ENCODE results near the gene COL6A6.

COL6A6 gene

DNA sequence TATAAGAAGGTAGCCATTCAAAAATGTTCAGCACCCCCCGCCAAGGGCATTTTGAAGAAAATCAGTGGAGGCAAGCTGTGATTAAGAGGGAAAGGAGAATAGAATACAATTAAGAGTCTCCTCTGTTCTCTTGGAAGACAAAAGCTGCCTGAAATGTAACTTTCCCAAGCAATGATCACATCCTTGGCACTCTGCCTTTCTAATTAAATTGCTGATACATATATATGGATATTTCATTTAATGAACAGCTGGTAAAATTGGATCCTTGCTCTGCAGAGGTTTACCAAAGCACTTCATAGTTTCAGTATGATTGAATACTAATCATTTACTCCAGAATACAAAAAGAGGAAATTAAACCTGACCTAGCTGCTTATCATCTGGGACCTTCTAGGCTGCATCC is 10.4 kb downstream of the COL6A6 start:
- no peak overlapping the region for H3K9ac ChIP-seq (ENCODE audit: low read length)
- H2AFZ ChIP-seq (ENCODE audit: low read length), result no peak overlapping the region
- no peaks in the 10 kb centered on the region for H3K36me3 ChIP-seq (ENCODE audit: insufficient read depth, low read length)
- H3K4me3 ChIP-seq (ENCODE audit: low read depth, low read length, poor library complexity, severe bottlenecking), result no peak overlapping the region
- no peaks in the 10 kb centered on the region for H3K9me3 ChIP-seq (ENCODE audit: low read length)
- H3K79me2 ChIP-seq (ENCODE audit: insufficient read depth, low read length), result no peaks in the 10 kb centered on the region
- H3K9me2 ChIP-seq (ENCODE audit: low read depth, low read length), result no peaks in the 10 kb centered on the region
- H3K4me1 ChIP-seq (ENCODE audit: insufficient read depth, low read length, severe bottlenecking), result no peaks in the 10 kb centered on the region
- no peaks in the 10 kb centered on the region for H3K27me3 ChIP-seq (ENCODE audit: insufficient read depth, low read length)
- H3K27ac ChIP-seq (ENCODE audit: low read depth, low read length, poor library complexity, severe bottlenecking), result no peak overlapping the region
- no peak overlapping the region for H3K4me2 ChIP-seq (ENCODE audit: low read length)
- no peaks in the 10 kb centered on the region for H3F3A ChIP-seq (ENCODE audit: insufficient read depth, low read length)
- H4K20me1 ChIP-seq (ENCODE audit: insufficient read depth, low read length), result no peaks in the 10 kb centered on the region
- TF ChIP-seq, protein P1, sequence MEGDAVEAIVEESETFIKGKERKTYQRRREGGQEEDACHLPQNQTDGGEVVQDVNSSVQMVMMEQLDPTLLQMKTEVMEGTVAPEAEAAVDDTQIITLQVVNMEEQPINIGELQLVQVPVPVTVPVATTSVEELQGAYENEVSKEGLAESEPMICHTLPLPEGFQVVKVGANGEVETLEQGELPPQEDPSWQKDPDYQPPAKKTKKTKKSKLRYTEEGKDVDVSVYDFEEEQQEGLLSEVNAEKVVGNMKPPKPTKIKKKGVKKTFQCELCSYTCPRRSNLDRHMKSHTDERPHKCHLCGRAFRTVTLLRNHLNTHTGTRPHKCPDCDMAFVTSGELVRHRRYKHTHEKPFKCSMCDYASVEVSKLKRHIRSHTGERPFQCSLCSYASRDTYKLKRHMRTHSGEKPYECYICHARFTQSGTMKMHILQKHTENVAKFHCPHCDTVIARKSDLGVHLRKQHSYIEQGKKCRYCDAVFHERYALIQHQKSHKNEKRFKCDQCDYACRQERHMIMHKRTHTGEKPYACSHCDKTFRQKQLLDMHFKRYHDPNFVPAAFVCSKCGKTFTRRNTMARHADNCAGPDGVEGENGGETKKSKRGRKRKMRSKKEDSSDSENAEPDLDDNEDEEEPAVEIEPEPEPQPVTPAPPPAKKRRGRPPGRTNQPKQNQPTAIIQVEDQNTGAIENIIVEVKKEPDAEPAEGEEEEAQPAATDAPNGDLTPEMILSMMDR (IDR thresholded peaks at IDR 0.05; ENCODE audit: low read length), result no peak
- no peak for TF ChIP-seq EZH2 (IDR thresholded peaks at IDR 0.05; ENCODE audit: borderline replicate concordance, low read length)

DNA sequence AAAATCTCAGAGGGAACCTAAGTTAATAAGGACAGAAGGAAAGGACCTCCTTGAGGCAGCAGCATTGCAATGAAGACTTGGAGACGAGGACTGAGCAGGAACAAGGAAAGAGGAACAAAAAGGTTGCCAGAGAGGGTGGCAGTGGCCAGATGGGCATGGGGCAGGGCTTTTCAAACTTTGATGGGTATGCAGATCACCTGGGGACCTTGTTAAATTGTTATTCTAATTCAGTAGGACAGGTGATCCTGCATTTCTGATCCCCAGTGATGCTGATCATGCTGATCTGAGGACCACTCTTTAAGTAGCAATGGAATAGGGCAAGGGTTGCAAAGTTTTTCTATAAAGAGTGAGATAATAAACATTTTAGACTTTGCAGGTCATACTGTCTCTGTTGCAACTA is 11.1 kb downstream of the COL6A6 start:
- Histone ChIP-seq H3K4me2 (ENCODE audit: low read length) (no peak overlapping the region), H3K27me3 (ENCODE audit: insufficient read depth, low read length) (no peaks in the 10 kb centered on the region), H3K9me3 (ENCODE audit: low read length) (no peaks in the 10 kb centered on the region), H3K36me3 (ENCODE audit: insufficient read depth, low read length) (no peaks in the 10 kb centered on the region), H3K4me3 (ENCODE audit: low read depth, low read length, poor library complexity, severe bottlenecking) (no peak overlapping the region), H3K9ac (ENCODE audit: low read length) (no peak overlapping the region), H3K4me1 (ENCODE audit: insufficient read depth, low read length, severe bottlenecking) (no peaks in the 10 kb centered on the region), H3F3A (ENCODE audit: insufficient read depth, low read length) (no peaks in the 10 kb centered on the region), H4K20me1 (ENCODE audit: insufficient read depth, low read length) (no peaks in the 10 kb centered on the region), H2AFZ (ENCODE audit: low read length) (no peak overlapping the region), H3K9me2 (ENCODE audit: low read depth, low read length) (no peaks in the 10 kb centered on the region), H3K27ac (ENCODE audit: low read depth, low read length, poor library complexity, severe bottlenecking) (no peak overlapping the region), H3K79me2 (ENCODE audit: insufficient read depth, low read length) (no peaks in the 10 kb centered on the region)
- no peak for TF ChIP-seq EZH2 (IDR thresholded peaks at IDR 0.05; ENCODE audit: borderline replicate concordance, low read length)
- TF ChIP-seq, protein P1 (IDR thresholded peaks at IDR 0.05; ENCODE audit: low read length), result no peak

DNA sequence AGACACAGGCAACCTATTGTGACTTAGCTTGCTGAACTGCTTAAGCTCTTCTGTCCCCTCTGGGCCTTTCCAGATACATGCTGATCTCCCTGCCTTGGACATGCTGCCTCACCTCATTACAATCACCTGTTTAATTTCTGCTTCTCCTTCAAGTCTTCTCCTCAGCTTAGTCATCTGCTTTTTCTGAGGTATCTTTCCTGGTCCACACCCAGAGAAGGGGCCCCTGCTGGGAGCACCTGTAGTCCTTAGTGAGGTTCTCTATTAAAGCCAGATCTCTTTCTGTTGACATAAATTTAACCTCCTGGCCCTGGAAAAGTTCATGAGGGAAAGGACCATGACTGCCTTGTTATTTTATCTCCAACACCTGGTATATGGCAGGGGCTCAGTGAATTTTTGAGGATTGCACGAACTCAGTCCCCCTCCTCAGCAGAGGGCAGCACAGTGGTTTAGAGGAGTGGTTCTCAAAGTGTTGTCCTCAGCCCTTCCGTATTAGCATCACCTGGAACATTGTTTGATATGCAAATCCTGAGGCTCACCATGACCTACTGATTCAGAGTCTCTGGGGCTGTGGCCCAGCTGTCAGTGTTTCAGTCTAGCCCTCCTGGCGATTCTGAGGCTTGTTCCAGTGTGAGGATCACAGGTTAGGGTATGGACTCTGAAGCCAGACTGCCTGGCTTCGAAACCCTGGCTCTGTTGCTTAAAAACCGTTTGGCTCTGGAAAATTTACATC is 12.7 kb downstream of the COL6A6 start:
- Histone ChIP-seq H2AFZ (ENCODE audit: low read length) (no peak overlapping the region), H3K9me2 (ENCODE audit: low read depth, low read length) (no peaks in the 10 kb centered on the region), H3K27me3 (ENCODE audit: insufficient read depth, low read length) (no peaks in the 10 kb centered on the region), H3K4me2 (ENCODE audit: low read length) (no peak overlapping the region), H3K79me2 (ENCODE audit: insufficient read depth, low read length) (no peaks in the 10 kb centered on the region), H3K27ac (ENCODE audit: low read depth, low read length, poor library complexity, severe bottlenecking) (no peak overlapping the region), H3K4me1 (ENCODE audit: insufficient read depth, low read length, severe bottlenecking) (no peaks in the 10 kb centered on the region), H3F3A (ENCODE audit: insufficient read depth, low read length) (no peaks in the 10 kb centered on the region), H3K9me3 (ENCODE audit: low read length) (no peaks in the 10 kb centered on the region), H3K4me3 (ENCODE audit: low read depth, low read length, poor library complexity, severe bottlenecking) (no peak overlapping the region), H3K9ac (ENCODE audit: low read length) (no peak overlapping the region), H3K36me3 (ENCODE audit: insufficient read depth, low read length) (no peaks in the 10 kb centered on the region), H4K20me1 (ENCODE audit: insufficient read depth, low read length) (no peaks in the 10 kb centered on the region)
- TF ChIP-seq, protein P1 (IDR thresholded peaks at IDR 0.05; ENCODE audit: low read length), result no peak
- TF ChIP-seq EZH2 (IDR thresholded peaks at IDR 0.05; ENCODE audit: borderline replicate concordance, low read length), result no peak
